Lower lobe of right lung (tissue), 2 donors: ENCODE data around the gene NT5C3B. TPM values are rescaled to one million over a fixed set of nuclear protein-coding genes. Genes with fewer than 3 reads are reported as not detected.
A peak's percentile ranks its signal among the peaks of the same experiment; 100 is the strongest.

Experiments used
- ATAC-seq, 2 donors: fragments of 200-7000 bp; cut with Tn5 transposase; one replicate each; pipeline ENCODE4 v1.9.1; 2020 to 2022; ENCODE audit warnings: mild to moderate bottlenecking in 2 of 2, moderate library complexity in 2 of 2
- DNase-seq: peaks from one replicate; pipeline ENCODE4 v3.0.0-alpha.2; 2020
- H3K27ac ChIP-seq: fragments of 200-600 bp; one replicate; pipeline ENCODE4 v1.8.0; 2022
- H3K27me3 ChIP-seq: fragments of 200-600 bp; one replicate; pipeline ENCODE4 v1.8.0; 2022; ENCODE audit warnings: low read depth
- H3K36me3 ChIP-seq: fragments of 200-600 bp; one replicate; pipeline ENCODE4 v1.8.0; 2022; ENCODE audit warnings: mild to moderate bottlenecking
- H3K4me1 ChIP-seq: fragments of 200-600 bp; one replicate; pipeline ENCODE4 v1.8.0; 2022
- H3K4me3 ChIP-seq: fragments of 200-600 bp; one replicate; pipeline ENCODE4 v1.8.0; 2022; ENCODE audit warnings: mild to moderate bottlenecking
- H3K9me3 ChIP-seq: fragments of 200-600 bp; one replicate; pipeline ENCODE4 v1.8.0; 2022
- intact Hi-C: fragments of 100-400 bp; cut with DNase I; formaldehyde crosslinking; loops from one replicate; pipeline ENCODE4 v1.11.0; 2022
- total RNA-seq: library from RNA; stranded (reverse); fragmentation: NEBNext Ultra II Directional; extraction: Animal tissue kit (Norgen Biotek cat#: 25700); gene quantifications from one replicate; pipeline ENCODE4 v1.2.1, GENCODE V29; 2021
- TF ChIP-seq, protein P1 (sequence below): fragments of 200-600 bp; IDR thresholded peaks from one replicate; pipeline ENCODE4 v1.8.0; 2022; ENCODE audit warnings: antibody characterized with exemption, mild to moderate bottlenecking
- donor health status: DM: no; HTN: yes; CAD: no; lungs with severe emphysema.

The NT5C3B gene
- total RNA-seq, 1 donor from 2014 or later, result 32.0 TPM

DNA sequence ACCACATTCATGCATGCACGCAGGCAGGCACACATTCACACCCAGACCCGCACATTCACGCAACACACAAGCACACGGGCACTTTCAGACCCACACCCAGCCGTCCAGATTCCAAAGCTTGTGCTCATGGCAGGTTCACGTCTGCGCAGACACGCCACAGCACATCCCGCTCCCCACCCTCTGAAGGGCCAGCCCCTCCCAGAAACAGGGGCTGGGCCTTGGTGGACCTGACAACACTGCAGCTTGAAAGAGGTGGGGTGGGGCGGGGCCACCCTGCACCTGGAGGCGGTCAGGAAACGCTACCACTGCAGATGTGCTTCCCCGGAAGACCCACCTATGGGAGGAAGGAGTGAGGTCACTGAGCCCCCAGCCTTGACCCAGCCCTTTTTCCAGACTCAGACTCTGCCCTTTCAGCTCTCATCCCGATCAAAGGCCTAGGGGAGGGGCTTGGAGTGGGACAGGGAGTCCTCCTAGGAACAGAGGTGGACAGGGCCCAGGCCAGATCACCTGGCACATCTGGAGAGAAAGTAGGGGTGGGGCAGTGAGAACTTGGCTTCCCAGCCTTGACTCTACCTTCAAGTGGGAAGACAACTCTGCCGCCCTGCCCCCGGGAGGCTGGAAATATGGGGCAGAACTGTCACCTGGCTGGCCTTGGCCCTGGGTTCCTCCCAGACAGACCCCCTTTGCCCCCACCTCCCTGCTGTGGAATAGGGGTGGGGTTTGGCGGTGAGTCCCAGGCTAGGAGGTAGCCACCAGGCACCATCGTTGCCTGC is 35.2 kb downstream of the NT5C3B start:
- H3K4me1 ChIP-seq, result peaks cover 10% of the 10 kb centered on the region
- DNase-seq (peak; percentile 79), ATAC-seq (peak; percentile 88 to 93)
- peak overlapping the region; percentile 31 for H3K27ac ChIP-seq
- intact Hi-C loops, result no loop called here
- TF ChIP-seq, protein P1, sequence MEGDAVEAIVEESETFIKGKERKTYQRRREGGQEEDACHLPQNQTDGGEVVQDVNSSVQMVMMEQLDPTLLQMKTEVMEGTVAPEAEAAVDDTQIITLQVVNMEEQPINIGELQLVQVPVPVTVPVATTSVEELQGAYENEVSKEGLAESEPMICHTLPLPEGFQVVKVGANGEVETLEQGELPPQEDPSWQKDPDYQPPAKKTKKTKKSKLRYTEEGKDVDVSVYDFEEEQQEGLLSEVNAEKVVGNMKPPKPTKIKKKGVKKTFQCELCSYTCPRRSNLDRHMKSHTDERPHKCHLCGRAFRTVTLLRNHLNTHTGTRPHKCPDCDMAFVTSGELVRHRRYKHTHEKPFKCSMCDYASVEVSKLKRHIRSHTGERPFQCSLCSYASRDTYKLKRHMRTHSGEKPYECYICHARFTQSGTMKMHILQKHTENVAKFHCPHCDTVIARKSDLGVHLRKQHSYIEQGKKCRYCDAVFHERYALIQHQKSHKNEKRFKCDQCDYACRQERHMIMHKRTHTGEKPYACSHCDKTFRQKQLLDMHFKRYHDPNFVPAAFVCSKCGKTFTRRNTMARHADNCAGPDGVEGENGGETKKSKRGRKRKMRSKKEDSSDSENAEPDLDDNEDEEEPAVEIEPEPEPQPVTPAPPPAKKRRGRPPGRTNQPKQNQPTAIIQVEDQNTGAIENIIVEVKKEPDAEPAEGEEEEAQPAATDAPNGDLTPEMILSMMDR, result no peak
- H3K4me3 ChIP-seq, result no peak overlapping the region
- H3K36me3 ChIP-seq, result no peaks in the 10 kb centered on the region
- H3K27me3 ChIP-seq, result no peaks in the 10 kb centered on the region
- no peaks in the 10 kb centered on the region for H3K9me3 ChIP-seq

DNA sequence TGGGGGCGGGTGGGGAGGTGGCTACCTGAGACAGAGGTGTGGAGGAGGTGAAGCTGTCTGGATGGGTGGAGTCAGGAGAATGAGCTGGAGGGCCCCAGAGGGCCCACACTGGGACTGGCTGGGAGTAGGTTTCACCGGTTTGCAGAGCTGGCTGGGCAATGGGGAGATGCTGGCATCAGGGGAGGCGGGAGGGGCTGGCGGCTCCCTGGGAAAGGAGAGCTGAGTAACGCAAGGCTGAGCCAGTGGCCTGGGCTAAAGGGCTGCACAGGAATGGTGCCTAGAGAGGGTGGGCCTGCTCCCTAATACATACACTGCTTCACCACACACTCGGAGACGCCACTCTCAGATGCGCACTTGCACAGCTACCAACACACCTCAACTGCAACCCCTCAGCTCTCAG is 36.7 kb downstream of the NT5C3B start:
- ATAC-seq, result no peak
- TF ChIP-seq, protein P1, result no peak
- Histone ChIP-seq H3K4me1 (peaks cover 10% of the 10 kb centered on the region), H3K4me3 (no peak overlapping the region), H3K27me3 (no peaks in the 10 kb centered on the region), H3K27ac (no peak overlapping the region), H3K36me3 (no peaks in the 10 kb centered on the region), H3K9me3 (no peaks in the 10 kb centered on the region)
- intact Hi-C loops, result loop anchor here (10.0 kb wide), 1 partner anchor 65 kb away; the partner anchor contains the start of gene HAP1
- no peak for DNase-seq

GRCh38 chr17:41797377-41797776 is 38.7 kb downstream of the NT5C3B start:
- no peak overlapping the region for H3K4me3 ChIP-seq
- peaks cover 26% of the 10 kb centered on the region for H3K4me1 ChIP-seq
- TF ChIP-seq, protein P1, result no peak
- no peaks in the 10 kb centered on the region for H3K36me3 ChIP-seq
- intact Hi-C loops, result loop anchor here (10.0 kb wide), 1 partner anchor 63 kb away; the partner anchor contains the start of gene HAP1
- DNase-seq (no peak), ATAC-seq (no peak)
- no peaks in the 10 kb centered on the region for H3K9me3 ChIP-seq
- H3K27me3 ChIP-seq, result no peaks in the 10 kb centered on the region
- H3K27ac ChIP-seq, result no peak overlapping the region

DNA sequence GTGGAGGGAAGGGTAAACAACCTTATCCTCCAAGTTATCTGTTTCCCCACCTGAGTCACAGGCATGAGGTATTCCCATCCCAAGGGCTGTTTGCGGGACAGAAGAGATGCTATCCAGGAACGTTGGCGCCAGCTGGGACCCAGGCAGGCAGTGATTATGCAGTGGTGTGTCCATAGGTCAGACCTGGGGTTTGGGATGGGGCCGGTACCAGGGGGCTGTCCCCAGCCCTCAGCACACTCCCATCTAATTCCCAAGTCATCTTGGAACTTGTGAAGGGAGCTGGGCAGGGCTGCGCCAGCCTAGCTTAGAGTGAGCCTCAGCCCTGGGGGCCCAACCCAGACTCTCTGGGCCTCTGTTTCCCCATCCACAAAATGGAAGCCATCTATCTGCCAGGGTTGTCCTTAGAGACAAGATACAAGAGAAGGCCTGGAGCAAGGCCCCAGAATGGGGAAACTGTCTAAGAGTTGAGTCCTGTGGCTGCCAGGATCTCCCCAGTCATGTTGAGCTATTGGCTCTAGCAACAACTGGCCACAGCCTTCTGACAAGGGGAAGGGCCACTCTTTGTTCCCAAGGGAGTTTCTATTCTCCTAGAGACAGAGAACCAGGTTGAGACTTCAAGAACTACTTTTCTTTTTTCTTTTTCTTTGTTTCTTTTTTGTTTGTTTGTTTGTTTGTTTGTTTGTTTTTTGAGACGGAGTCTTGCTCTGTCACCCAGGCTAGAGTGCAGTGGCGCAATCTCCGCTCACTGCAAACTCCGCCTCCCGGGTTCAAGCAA is 39.7 kb downstream of the NT5C3B start:
- no peak for ATAC-seq
- no peak overlapping the region for H3K27ac ChIP-seq
- TF ChIP-seq, protein P1, result no peak
- no peaks in the 10 kb centered on the region for H3K9me3 ChIP-seq
- no peaks in the 10 kb centered on the region for H3K36me3 ChIP-seq
- DNase-seq, result no peak
- no peak overlapping the region for H3K4me3 ChIP-seq
- peaks cover 31% of the 10 kb centered on the region for H3K4me1 ChIP-seq
- no peaks in the 10 kb centered on the region for H3K27me3 ChIP-seq
- intact Hi-C loops, result loop anchor here (10.0 kb wide), 1 partner anchor 62 kb away; the partner anchor contains the start of gene HAP1

DNA sequence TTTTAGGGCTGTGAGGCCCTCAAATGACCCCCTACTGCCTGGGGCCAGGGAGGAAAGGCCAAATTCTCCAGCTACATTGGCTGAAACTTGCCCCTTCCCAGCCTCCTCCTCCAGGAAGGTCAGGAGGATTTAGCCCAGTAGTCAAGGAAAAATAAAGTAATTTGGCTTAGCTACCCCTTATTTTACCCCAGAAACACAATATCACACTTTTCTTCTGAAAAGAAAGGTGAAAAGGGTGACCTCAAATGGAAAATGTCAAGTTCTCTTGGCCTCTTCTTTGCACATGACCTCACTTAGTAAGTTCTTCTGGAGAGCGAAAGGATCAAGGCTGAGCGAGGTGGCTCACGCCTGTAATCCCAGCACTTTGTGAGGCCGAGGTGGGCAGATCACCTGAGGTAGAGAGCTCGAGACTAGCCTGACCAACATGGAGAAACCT is 41.5 kb downstream of the NT5C3B start:
- intact Hi-C loops, result loop anchor here (10.0 kb wide), 1 partner anchor 60 kb away; the partner anchor contains the start of gene HAP1
- Histone ChIP-seq H3K27me3 (no peaks in the 10 kb centered on the region), H3K27ac (no peak overlapping the region), H3K4me1 (peaks cover 24% of the 10 kb centered on the region), H3K36me3 (no peaks in the 10 kb centered on the region), H3K9me3 (no peaks in the 10 kb centered on the region), H3K4me3 (no peak overlapping the region)
- no peak for ATAC-seq
- TF ChIP-seq, protein P1, result no peak
- no peak for DNase-seq
